DOHH2 (cell line): Measurements from ENCODE around the gene PKN3.

Experiments used
- CTCF ChIP-seq: fragments of 200-600 bp; sonication (generic); IDR thresholded peaks from one replicate; pipeline ENCODE4 v1.5.1; 2014; ENCODE audit warnings: antibody characterized with exemption, mild to moderate bottlenecking, low read depth, low read length; ENCODE audit not compliant: poor library complexity, severe bottlenecking
- EZH2phosphoT487 ChIP-seq: fragments of 200-600 bp; sonication (generic); IDR thresholded peaks from 2 replicates; pipeline ENCODE4 v1.6.1; 2017; ENCODE audit warnings: borderline replicate concordance, mild to moderate bottlenecking, antibody characterized with exemption, low read length, moderate library complexity, mixed read lengths

GRCh38 chr9:128656416-128657343, 45.6 kb upstream of the PKN3 start, which contains the start of gene DYNC2I2:
- TF ChIP-seq CTCF = no peak
- no peak for TF ChIP-seq EZH2phosphoT487
